ENCODE data around the gene TNPO2.
"Not testable (repeated sequence)": the region's sequence is repeated elsewhere in the genome, so short reads cannot be mapped to it uniquely, and the experiment has no call there.

Gene TNPO2

DNA sequence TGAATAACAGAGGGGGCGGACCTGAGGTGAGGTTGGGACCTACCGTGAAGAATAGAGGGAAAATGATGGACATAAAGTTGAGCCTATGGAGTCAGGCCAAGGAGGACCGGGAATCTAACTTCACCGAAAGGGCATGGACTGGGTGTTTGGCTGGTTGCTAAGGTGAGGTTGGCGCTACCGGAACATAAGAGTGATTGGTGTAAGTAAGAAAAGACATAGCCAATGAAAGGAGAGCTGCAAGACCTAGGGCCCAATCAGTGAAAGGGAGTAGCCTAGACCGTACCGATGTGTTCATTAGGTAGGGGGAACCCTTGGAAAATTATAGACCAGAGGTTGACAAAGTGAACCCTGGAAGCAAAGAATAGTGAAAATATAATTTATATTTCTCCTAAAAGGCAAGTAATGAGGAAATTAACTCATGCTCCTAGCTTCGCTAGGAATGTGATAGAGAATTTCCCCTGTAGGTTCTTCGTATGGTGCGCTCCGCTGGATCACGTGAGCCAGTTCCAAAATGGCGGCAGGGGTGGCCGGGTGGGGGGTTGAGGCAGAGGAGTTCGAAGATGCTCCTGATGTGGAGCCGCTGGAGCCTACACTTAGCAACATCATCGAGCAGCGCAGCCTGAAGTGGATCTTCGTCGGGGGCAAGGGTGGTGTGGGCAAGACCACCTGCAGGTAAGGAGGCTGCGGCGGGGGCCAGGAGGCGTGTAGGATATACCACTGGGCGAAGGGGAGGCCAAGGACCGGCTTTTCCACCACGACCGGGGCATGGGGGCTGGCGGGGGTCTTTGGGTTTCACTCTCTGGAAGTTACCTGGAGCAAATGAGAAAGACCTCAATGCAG lies 13.5 kb upstream of the TNPO2 start, which contains the start of gene GET3:
Gene GET3, plus strand, starts transcription at position 503 of the 840 bp plus-strand sequence. Its CDS starts 9 bp downstream, at position 512.
- peak; percentile 93 for DNase-seq (ENCODE audit: low spot score)

DNA sequence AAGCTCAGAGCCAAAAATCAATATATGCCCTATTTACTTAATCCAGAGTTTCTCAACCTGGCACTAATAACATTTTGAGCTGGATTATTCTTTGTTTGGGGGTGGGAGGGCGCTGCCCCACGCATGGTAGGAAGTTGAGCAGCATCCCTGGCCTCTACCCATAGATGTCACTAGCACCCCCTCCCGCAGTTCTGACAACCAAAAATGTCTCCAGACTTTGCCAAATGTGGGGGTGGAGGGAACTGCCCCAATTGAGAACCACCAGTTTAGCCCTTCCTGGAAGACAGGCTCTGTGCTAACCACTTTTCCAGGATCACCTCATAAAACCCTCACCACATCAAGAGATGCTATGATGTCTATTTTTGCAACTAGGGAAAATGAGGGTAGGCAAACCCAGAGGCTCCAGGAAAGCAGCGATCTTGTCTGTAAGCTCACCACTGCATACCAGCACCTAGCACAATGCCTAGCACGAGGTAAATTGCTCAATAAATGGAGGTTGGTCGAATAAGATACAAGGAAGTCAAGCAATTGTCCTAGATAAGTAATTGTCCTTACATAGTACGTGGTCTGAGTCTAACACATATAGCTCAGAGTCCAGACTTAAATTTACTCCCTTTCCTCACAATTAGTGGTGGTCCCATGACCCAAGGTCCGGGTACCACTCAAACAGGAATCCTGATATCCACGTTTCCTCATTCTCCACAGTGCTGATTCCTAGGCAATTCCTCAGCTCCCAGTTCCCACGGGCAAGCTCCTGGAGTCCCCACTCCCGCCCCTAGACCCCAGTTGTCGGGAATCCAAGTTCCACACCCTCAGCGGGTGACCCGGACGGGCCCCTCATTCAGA lies 9.9 kb upstream of the TNPO2 start:
- peak; percentile 57 for DNase-seq (ENCODE audit: low spot score)

DNA sequence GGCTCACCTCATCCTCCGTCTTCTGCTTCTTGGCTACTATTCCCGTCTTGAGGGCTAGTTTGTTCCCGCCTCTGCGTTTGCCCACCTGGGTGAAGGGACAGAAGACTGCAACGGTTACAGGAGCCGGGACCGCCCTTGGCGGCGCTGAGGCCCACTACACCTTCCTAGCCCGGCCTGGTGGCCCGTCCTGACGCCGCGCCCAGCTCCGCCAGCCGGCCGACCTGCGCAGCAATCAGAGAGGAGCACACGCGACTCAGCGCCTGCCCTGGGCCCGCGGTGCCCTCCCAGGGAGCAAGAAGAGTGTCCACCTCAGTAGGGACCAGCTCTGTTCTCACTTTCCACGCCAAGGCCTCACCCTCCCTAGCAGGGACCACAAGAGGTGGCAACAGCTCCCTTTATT lies 7.6 kb upstream of the TNPO2 start:
- DNase-seq (ENCODE audit: low spot score): no peak

DNA sequence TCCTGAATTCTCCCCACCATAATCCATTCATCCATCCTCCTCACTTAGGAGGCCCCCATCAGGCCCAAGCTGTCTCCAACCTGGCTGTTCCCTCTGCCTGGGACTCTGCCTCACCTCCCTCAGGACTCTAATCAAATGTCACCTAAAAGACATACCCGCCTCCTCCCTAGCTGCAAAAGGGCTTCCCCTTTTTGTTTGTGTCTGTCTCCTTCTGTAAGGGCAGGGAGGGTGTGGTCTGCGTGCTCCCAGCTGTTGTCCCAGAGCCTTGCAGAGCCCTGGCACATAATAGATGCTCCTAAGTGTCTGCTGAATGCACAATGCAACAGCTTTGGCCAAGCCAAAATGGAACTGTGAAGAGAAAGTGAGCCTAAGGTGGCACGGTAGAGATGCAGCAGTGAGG lies 6.3 kb upstream of the TNPO2 start:
- DNase-seq (ENCODE audit: low spot score): no peak

DNA sequence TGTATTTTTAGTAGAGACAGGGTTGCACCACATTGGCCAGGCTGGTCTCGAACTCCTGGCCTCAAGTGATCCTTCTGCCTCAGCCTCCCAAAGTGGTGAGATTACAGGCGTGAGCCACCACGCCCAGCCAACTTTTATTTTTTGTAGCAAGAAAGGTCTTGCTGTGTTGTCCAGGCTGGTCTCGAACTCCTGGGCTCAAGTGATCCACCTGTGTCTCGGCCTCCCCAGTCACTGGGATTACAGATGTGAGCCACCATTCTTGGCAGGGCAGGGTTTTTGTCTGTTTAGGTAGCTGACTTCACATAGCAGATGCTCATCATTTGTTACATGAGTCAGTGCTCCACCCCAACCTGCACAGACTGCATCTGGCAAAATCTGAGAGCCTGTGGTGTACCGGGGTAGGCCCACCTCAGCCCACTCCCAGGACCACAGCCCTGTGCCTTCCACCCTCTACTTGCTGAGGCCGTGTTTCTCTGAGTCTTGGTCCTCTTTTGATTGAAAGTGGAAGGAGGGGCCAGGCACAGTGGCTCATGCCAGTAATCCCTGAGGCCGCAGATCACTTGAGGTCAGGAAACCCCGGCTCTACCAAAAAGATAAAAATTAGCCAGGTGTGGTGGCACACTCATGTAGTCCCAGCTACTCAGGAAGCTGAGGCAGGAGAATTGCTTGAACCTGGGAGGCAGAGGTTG lies 4.2 kb upstream of the TNPO2 start:
- no peak for DNase-seq (ENCODE audit: low spot score)

DNA sequence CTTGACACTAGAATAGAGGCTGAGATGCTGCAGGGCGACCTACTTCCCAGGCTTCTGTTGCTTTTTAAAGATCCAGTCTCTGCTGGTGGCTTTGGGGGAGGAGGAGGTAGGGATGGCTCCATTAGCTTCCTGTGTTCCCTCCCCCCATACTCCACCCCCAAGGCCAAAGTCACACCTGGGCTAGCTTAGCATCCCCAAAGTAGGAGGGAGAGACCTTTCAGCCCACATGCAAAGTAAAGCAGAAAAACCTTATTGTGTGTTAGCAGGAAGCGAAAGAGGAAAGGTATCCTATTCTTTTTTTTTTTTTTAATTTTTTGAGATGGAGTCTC lies 3.2 kb upstream of the TNPO2 start:
- DNase-seq (ENCODE audit: low spot score): no peak

DNA sequence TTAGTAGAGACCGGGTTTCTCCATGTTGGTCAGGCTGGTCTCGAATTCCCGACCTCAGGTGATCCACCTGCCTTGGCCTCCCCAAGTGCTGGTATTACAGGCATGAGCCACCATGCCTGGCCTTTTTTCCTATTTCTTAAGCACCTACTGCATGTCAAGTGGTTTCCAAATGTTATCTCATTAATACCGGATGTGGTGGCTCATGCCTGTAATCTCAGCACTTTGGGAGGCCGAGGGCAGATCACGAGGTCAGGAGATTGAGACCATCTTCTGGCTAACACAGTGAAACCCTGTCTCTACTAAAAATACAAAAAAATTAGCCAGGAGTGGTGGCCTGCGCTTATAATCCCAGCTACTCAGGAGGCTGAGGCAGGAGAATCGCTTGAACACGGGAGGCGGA lies 1.9 kb upstream of the TNPO2 start:
- not testable (repeated sequence) for DNase-seq (ENCODE audit: low spot score)

DNA sequence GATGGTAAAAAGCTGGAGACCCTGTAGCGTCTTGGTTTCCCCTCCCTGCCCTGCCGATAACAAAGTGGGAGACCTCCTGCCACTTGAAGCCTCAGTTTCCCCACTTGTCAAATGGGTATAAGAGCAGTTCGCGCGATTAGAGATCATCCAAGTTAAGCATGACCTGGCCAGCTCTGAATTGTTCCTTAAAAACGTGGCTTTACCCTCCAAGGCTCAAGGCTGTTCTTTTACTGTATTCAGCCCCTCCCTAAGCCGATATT lies 421 bp downstream of the TNPO2 start:
- DNase-seq (ENCODE audit: low spot score): no peak

DNA sequence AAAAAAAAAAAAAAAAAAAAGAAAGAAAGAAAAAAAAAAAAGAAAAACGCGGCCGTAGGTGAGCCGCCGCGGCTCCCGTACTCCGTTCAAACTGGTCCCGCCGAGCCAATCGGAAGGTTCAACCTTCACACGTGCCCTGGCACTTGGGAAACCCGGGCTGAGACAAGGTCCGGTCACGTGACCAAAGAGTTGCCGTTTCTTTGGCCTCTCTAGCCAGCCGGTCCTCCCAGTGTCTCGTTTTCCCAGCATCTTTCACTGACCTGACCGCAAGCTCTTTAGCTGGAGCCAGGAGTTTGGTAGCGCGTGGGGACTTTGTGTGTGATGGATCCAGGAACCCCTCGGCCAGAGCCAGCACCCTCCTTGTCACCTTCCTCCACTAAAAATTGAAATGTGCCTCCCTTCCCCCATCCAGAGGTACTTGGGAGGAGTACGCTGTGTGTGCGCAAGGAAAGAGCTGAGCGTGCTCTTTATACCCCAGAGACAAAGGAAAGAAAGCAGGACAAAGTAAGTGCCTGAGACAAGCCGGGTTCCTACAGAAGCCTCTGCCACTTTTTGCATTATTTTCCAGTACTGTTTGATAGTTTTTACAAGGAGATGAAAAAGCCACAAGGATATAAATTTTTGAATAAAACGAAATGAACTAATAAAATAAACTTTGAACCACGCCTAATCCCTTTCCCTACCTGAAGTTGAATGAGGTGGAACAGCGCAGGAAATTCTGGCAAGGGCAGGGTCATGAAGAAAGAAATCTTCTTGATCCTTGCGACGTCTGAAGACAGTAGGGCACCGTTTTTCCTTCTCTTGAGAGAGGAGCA lies 959 bp downstream of the TNPO2 start:
- DNase-seq (ENCODE audit: low spot score): peak; percentile 97

DNA sequence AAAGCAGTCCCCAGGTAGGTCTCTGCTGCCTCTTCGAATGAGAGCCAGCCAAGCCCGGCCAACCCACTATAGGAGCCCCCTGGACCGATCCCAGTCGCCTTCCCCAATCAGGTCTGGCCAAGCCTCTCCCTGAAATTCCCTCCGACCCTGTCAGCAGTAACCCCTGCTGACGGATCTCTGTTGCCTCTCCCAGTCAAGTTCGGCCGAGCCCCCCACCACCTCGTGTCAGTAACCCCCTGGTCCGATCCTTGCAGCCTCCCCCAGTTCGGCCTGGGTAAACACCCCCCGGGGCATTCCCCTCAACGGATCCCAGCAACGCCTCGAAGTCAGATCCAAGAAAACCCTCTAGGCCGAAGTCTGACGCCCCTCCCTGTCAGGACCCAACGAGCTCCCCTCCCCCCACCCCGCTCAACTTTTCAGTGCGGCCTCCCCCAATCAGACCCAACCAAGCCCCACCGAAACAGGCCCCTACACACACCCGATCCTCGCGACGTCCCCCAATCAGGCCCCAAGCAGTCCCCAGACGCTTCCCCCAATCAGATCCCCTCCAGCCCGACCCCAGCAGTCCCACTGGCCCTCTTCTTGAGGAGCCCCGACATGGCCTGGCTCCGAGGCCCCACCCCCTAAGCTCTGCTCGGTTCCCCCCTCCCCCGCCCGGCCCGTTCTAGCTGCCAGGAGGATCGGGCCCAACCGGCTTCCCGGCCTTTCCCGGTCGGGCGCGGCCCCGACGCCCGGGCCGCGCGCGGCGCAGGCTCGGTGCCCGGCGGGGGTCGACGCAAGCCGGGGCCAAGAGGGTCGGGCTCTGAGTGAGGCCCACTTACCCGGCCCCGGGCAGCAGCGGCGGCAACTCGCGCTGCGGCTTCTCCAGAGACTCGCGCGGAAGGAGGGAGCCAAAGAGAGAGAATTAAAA lies 1.8 kb downstream of the TNPO2 start:
- peak; percentile 84 for DNase-seq (ENCODE audit: low spot score)

DNA sequence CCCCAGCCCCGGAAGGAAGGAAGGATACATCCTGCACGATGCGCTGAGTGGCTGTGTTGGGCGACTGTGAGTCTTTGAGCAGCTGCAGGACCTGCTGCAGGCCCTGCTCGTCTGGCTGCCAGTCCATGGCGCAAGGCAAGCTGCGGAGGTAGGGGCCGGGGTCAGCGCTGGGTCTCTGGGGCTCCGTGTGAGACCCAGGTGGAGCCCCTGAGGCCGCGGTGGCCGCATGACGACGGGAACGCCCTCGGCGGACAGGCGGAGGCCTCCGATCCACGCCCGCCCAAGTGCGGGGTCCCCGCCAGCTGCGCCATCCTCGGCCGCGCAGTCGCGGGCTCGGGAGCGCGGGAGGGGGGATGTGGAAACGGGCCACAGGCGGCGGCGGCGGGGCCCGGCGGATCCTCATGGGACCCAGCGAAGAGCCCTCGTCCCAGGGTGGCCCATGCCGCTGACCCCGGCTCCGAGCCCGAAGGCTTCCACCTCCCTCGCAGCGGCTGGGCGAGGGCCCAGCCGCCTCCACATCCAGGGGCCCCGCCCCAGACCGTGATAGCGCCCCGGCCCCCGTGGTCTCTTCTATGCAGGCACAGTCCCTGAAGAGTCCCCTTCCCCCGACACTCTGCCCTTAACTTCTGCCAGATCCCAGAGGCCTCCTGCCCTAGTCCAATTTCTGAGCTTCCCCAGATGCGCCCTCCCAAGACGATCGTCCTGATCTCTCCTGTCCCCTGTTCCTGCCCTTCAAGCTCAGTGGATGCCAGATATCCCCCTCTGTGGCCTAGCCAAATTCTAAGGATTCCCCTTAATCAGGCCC lies 2.7 kb downstream of the TNPO2 start:
- DNase-seq (ENCODE audit: low spot score): peak; percentile 47

DNA sequence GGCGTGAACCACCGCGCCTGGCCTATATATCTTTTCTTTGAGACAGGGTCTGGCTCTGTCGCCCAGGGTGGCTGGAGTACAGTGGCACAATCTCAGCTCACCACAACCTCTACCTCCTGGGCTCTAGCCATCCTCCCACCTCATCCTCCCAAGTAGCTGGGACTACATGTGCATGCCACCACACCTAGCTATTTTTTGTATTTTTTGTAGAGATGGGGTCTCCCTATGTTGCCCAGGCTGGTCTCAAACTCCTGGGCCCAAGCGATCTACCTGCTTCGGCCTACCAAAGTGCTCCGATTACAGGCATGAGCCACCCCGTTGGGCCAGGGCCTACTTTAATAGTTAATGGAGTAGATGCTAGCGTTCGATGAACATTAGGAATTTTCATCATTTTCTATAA lies 3.4 kb downstream of the TNPO2 start:
- no peak for DNase-seq (ENCODE audit: low spot score)

DNA sequence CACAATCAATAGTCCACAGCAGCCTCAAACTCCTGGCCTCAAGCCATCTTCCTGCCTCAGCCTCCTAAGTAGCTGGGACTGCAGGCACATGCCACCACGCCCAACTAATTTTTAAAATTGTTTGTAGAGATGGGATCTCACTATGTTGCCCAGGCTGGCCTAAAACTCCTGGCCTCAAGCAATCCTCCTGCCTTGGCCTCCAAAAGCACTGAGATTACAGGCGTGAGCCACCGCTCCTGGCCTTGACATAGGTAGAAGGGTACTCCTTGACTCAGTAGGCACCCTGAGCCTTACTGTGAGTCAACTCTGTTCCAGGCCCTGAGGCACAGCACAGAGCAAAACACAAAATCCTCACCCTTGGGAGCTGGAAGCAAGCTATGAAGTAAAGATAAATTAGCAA lies 7.8 kb downstream of the TNPO2 start:
- DNase-seq (ENCODE audit: low spot score): no peak

DNA sequence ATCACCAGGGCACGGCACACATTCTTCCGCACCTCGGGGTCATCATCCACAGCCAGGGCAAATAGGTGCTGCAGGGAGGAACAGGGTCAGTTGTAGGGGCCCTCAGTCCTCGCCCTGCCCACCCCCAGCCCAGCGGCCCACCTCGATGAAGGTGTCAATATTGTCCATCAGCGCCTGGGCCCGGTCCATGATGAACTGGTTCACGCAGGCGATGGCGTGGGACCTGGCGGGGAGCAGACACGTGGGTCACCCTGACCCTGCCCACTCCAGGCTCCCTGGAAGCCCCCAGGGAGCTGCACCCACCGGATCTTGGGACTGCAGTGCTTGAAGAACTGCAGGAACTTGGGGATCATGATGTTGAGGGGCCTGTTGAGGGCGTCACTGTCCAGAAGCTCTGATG lies 8.6 kb downstream of the TNPO2 start:
- DNase-seq (ENCODE audit: low spot score): no peak

DNA sequence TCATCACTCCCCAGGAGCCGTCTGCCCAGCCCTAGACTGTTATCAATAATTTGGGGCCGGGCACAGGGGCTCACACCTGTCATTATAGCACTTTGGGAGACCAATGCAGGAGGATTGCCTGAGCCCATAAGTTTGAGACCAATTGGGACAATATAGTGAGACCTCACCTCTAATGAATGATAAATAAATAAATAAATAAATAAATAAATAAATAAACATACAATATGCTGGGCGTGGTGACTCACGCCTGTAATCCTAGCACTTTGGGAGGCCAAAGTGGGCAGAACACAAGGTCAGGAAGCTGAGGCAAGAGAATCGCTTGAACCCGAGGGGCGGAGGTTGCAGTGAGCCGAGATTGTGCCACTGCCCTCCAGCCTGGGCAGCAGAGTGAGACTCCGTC lies 10.4 kb downstream of the TNPO2 start:
- not testable (repeated sequence) for DNase-seq (ENCODE audit: low spot score)

DNA sequence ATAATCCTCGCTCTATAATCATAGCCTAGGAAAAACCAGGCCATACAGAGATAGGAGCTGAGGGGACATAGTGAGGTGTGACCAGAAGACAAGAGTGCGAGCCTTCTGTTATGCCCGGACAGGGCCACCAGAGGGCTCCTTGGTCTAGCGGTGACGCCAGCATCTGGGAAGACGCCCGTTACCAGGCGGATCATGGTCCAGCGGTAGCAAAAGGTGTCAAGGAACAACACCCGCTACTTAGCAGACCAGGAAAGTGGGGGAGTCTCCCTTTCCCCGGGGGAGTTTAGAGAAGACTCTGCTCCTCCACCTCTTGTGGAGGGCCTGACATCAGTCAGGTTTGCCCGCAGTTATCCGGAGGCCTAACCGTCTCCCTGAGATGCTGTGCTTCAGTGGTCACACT lies 11.7 kb downstream of the TNPO2 start:
- not testable (repeated sequence) for DNase-seq (ENCODE audit: low spot score)

DNA sequence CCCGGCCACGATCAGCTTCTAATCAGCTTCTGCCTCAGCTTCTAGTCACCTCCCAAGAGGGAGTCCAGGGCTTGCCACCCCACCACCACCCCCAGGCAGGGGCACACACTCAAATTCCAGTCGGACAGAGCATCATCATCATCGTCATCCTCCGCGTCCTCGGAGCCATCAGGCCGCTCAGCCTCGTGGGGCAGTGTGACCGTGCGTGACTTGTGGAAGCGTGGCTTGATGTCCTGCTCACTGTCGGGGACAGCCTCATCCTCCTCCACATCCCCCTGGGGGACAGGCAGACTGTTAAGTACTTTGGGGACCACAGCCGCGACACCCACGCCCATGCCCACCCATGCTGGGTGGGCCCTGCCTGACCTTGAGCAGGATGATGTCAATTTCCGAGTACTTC lies 12.5 kb downstream of the TNPO2 start:
- DNase-seq (ENCODE audit: low spot score): no peak

DNA sequence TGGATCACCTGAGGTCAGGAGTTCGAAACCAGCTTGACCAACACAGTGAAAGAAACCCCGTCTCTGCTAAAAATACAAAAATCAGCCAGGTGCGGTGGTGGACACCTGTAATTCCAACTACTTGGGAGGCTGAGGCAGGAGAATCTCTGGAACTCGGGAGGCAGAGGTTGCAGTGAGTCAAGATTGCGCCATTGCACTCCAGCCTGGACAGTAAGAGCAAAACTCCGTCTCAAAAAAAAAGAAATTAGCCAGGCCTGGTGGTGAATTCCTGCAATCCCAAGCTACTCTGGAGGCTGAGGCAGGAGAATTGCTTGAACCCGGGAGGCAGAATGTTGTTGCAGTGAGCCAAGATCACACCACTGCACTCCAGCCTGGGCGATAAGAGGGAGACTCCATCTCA lies 15.1 kb downstream of the TNPO2 start:
- DNase-seq (ENCODE audit: low spot score): no peak

DNA sequence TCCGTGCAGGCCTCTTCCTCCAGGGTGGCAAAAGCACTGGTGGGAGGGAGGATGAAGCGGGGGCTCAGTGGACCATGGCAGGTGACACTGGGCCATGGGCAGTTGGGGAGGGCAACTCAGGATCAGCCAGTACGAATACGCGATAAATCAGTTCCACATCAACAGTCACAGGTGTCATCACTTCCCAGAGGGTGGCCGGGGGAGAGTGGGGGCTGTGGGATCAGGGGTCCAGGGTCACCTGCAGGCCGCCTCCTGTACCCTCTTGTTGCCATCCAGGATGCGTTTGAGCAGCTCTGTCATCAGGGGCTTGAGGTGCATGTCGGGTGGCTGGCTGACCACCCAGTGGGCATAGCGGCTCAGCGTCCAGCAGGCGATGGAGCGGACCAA lies 17.4 kb downstream of the TNPO2 start:
- no peak for DNase-seq (ENCODE audit: low spot score)

DNA sequence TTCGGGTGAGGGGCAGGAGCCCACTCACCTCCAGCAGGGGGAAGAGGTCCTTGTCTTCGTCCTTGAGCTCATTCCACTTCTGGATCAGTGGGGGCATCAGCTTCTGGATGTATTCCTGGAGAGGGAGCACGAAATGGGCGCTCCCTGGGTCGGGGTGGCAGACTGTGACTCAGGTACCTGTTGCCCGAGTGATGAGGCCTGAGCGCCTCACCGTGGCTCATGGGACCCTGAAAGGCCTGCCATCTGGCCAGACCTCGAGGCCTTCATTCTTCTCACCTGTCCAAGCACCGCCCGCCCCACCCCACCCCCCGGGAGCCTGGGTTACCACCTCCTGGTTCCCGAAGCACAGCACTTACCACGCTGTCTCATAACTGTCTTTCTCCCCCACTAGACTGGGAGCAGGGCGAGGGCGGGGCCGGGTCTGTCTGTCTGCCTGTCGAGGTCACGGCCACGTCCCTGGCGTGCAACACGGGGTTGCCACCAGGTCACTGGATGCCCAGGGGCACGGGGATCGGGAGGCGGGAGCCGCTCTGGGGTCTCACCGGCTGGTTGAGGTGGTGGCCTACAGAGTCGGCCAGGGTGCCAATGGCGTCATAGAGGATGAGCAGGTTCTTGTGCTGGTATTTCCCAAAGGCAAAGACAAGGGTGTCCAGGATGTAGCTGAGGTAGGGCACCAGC lies 17.9 kb downstream of the TNPO2 start:
- no peak for DNase-seq (ENCODE audit: low spot score)
